Activated T-cell treated with anti-CD3 and anti-CD28 coated beads for 1 hour (primary cell): ENCODE measurements around the gene TNIK.
A peak's percentile ranks its signal among the peaks of the same experiment; 100 is the strongest.
"Not testable (repeated sequence)": the region's sequence is repeated elsewhere in the genome, so short reads cannot be mapped to it uniquely, and the experiment has no call there.

Source experiments
- DNase-seq: peaks from one replicate; pipeline ENCODE4 v3.0.0-alpha.2; 2020; ENCODE audit warnings: low read depth

Gene TNIK

DNA sequence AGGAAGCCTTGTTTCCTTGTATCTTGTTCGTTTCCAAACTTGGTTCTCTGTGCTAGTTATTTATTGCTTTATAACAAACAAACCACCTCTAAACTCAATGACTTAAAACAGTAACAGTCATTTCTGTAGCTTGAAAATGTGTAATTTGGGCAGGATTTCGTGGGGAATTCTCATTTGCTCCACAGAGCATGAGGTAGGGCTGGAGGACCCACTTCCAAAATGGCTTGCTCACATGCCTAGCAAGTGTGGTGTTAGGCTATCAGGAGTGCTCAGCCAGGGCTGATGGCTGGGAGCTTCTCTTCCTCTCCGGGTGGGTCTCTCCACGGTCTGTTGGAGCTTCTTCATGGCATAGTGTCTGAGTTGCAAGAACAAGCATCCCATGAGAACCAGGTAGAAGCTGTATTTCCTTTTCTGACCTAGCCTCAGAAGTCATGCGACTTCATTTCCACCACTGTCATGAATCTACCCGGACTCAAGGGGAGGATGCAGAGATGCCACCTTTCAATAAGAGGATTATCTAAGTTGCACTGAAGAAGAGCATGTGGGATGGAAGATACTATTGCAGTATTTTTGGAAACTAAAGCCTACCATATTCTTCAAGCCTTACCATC is 8.2 kb upstream of the TNIK start:
- DNase-seq = no peak

DNA sequence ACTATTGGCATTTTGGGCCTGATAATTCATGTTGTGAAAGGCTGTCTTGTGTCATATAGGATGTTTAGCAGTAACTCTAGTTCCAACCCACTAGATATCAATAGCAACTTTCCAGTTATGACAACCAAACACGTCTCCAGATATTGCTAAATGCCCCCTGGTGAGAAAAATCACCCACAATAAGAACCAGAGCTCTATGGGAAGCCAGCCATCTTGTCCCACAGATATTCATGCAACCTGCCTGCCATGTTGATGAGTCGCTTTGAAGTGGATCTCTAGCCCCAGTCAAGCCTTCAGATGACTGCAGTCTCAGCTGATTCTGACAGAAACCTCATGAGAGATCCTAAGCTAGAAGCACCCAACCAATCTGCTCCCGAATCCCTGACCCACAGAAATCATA is 5.6 kb upstream of the TNIK start:
- DNase-seq = no peak

DNA sequence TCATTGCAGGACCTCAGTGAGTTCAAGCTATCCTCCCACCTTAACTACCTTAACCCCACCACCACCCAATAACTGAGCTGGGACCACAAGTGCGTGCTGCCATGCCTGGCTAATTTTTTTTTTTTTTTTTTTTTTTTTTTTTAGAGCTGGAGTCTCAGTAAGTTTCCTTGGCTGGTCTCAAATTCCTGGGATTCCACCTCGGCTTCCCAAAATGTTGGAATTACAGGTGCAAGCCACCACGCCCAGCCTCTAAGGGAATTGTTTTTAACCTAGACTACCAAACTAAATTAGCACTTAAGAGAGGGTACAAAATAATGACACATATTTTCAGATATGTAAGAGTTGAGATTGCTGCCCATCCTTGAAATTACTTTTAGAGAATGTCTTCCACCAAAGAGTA is 4.3 kb upstream of the TNIK start:
- no peak for DNase-seq

DNA sequence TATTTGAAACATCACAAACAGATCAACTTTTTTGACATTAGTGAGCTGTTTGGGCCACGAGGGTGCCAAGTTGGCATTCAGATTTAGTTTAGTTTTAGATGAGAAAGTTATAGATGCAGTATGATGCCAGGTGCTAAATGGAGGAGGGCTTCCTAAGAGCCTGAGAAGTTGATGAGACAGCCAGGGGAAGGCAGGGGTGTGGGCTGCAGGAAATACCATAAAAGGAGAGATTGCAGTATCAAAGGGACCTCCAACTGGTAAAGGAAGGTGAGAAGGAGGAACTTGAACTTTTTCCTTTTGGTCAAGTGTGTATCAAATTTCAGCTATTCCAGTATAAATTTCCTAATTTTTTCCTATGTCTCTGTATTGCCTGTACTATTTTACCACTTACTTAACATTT is 2.0 kb upstream of the TNIK start:
- no peak for DNase-seq

- no peak for DNase-seq
Measured at GRCh38 chr3:171461525-171461917, 1.3 kb upstream of the TNIK start.

- peak; percentile 23 for DNase-seq
Measured at GRCh38 chr3:171460725-171461524, 720 bp upstream of the TNIK start.

DNA sequence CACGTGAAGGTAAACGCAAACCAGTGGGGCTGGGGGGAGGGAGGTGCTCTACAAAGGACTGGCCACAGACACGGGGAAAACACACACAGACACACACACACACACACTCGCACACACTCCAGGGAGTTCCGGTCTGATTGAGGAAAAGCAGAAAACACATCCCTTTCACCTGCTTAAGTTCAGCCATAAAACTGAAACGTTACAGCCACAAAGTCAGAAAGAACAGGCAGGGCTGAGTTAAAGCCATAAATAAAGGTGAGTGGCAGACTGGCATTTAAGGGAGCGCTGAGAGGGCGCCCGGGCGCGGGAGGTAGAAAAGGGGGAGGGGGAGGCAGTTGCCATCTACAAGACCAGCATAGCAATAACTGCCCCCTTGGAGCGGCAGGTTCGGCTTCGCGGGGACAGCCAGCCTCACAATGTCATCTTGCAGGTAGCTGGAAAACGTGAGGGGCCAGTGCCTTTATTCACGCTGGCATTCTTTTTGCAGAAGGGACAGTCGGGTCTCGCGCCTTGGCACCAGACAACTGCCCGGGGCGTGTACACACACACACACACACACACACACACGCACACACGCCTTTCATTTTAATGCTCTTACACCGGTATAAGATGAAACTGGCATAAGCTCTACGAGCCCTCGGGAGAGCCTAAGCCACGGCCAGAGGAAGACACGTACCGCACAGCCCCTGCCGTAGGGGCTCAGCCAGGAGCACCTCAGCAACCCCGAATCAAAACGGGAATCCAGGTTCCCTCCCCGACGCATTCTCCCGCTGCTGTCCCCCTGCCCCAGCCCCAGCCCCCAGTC is 866 bp downstream of the TNIK start:
- peak; percentile 42 for DNase-seq

DNA sequence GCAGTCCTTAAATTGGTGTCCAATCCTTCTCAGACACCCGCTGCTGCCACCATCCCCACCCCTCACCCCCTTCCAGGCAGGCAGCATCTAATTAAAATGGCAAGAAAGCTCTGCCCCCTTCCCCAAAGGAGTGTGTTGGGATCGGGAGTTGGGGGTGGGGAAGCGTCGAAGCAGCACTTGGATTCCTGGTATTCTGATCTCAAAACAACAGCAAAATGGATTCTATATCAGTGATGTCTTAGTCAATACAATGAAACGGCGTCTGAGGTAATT is 1.4 kb downstream of the TNIK start:
- DNase-seq = no peak

GRCh38 chr3:171458071-171458863 is 1.9 kb downstream of the TNIK start:
- DNase-seq = peak; percentile 27

- DNase-seq = no peak
Measured at GRCh38 chr3:171457607-171458061, 2.6 kb downstream of the TNIK start.

GRCh38 chr3:171456765-171457606 is 3.2 kb downstream of the TNIK start:
- no peak for DNase-seq

DNA sequence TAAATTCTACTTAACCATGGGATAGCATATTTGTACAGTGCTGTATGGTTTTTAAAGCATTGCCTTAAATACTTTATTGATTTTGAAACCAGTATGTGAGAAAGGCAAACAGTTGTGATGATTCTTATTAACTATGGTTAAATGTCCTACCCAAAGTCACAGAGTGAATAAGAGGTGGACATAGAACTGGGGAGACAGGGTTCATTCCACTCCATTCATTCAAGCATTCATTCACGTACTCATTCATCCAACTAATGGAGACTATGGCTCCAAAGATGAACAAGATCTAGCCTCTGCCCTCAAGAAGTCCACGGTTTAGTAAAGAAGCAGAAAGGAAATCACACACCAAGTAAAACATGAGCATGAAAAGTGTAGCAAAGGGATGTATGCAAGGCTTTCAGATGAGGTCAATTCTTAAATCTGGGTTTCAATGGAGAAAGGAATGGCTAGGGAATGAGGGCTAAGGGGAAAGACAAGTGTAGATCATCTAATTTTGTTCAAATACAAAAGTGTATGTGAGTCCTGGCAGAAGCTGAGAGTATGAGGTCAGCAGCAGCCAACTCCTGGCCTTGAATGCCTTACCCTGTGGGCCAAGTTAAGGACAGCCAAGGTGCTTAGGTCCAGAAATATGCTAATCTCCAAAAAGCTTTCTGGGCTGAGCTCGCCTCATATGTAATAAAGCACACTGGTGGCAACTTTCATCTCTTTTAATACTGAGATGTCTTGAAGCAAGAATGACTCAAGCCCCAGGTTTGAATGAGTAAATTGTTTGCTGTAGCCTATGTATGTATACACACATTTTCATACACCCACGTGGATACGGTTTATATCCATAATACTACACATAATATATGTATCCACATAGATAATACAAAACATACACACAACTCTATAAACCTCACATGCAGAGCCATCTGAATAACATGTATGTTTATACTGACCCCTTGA is 4.3 kb downstream of the TNIK start:
- no peak for DNase-seq

GRCh38 chr3:171454041-171454440 is 6.2 kb downstream of the TNIK start:
- no peak for DNase-seq

GRCh38 chr3:171453180-171453886 is 6.9 kb downstream of the TNIK start:
- no peak for DNase-seq

DNA sequence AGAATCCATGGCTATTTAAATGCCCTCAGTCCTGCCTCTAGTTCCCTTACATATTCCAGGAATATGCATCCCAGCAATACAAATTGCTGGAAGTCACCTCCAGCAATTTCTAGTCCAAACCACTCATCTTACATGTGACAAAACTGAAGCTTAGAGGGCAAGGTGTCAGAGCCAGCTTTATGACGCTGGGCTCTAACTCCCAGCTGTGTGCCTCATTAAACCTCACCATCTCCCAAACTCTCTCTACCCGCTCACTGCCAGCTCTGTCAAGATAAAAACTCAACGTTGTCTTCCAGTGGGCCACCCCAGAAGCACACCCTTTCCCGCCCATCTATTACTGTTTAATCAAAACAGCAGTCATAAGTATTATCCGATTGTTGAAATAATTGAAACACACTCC is 7.9 kb downstream of the TNIK start:
- no peak for DNase-seq

GRCh38 chr3:171451915-171452314 is 8.3 kb downstream of the TNIK start:
- DNase-seq = no peak

GRCh38 chr3:171447579-171447891 is 12.7 kb downstream of the TNIK start:
- not testable (repeated sequence) for DNase-seq

DNA sequence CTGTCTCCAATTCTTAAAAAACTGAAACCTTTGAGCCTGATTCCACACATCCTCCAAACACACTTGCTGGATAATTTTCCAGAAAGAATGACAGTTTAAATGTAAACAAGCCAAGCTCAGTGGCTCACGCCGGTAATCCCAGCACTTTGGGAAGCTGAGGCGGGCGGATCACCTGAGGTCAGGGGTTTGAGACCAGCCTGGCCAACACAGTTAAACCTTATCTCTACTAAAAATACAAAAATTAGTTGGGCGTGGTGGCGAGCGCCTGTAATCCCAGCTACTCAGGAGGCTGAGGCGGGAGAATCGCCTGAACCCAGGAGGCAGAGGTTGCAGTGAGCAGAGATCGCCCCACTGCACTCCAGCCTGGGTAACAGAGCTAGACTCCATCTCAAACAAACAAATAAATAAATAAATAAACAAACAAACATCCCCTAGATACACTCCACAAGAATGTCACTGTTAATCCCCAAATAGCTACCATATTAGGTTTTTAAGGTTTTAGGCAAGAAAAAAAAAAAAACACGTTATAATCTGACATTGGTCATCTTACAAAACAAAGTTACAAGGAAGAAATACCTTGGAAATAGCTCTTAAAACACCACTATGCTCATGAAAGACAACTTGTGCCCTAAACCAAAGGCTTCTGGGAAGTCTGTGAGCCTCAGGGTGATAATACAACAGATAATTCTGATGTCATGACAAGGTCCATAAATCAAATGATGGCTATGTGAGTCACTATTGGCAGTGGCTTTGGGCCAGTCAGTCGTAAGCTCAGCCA is 13.2 kb downstream of the TNIK start:
- no peak for DNase-seq

DNA sequence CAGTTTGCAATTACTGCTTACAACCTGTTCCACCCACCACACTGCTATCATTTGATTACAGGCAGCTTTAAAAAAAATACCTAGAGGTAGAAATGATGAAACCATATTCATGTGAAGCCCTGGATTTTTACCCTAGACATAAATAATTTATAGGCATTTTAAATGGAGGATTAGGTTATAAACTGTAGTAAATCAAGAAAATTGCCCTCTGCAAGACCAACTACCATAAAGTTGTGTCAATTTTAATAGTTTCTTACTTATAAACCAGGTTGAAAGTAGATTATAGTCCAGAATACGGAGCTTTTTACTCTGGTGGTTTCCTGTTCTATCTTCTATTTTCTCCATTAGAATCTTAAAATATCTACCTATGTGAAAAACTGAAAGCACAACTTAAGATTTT is 13.9 kb downstream of the TNIK start:
- DNase-seq = no peak
